Measurements from ENCODE around the gene VWA8.
"Not testable (repeated sequence)": the region's sequence is repeated elsewhere in the genome, so short reads cannot be mapped to it uniquely, and the experiment has no call there.

VWA8 gene

DNA sequence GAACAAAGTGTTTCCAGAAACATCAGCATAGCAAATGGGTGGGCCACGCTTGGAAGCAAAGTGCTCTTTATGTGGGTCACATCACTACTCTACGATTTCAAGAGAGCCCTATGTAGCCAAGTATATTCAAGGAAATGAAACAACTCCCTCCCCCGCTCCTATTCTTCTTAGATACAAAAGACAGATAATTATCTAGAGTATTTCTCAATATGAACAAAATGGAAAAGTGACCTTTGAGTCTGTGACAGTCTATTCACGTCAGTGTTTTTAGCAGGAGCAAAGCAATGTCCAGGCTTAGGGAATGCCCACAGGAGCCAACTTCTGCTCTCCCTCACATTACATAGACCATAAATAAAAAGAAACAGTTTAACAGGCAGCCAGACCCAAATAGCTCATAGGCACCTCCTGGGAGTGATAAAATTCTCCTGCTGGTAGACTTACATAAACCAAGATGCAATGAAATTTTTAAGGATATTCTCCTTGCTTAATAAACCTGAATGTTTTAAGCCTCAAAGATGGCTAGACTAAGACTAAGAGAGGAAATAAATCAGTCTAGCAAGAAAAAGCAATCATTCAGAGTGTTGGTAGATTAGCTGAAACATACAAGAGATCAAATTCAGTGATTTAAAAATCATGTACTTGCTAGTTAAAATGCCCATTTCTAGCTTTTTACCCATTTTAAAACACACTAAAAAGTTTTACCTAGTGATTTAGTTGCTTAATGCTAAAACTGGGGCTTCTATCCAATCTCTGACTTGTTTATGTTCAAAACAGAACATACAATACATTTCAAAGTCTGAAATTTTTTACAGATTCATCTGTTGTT, 320.7 kb downstream of the VWA8 start:
- DNase-seq, result no peak

DNA sequence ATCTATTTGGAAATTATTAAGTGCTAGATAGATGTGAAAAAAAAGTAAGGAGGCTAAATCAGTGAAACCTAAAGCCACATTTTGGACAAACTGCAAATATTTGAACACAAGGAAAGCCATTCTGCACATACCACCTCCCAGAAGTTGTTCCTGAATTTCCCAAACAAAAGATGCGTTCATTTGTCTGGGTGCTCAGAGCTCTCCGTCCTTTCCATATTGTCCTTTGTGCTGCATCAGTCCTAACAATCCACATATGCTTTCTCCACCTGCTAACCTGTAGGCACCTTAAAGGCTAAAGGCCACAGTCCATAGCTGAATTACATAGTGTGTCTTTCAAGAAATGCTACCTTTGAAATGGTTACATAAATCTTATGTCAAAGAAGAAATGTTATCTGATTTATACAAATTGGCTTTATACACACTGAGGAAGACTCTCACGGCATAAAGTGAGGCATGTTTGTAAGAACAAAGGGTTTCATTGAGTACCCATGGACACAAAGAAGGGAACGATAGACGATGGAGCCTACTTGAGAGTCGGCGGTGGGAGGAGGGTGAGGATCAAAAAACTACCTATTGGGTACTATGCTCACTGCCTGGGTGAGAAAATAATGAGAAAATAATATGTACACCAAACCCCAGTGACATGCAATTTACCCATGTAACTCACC, 321.5 kb downstream of the VWA8 start:
- DNase-seq, result no peak

DNA sequence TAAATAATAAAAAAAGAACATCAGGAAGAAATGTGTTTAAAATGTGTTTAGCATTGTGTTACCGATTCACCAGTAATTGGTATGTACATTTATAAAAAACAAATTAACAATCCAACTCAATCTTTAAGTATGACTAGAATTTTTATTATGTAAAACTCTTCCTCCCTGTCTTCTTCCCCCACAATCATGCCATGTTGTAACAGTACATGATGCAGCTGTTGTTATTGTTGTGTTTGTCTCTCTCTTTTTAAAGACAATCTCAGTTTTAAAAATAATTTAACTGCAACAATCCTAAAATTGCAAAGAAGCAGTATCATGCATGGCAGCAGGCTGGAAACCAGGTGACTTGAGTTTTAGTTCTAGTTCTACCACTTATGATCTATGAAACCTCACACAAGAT, 323.3 kb downstream of the VWA8 start:
- no peak for DNase-seq

DNA sequence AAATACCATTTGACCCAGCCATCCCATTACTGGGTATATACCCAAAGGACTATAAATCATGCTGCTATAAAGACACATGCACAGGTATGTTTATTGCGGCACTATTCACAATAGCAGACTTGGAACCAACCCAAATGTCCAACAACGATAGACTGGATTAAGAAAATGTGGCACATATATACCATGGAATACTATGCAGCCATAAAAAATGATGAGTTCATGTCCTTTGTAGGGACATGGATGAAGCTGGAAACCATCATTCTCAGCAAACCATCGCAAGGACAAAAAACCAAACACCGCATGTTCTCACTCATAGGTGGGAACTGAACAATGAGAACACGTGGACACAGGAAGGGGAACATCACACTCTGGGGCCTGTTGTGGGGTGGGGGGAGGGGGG, 323.9 kb downstream of the VWA8 start:
- not testable (repeated sequence) for DNase-seq

DNA sequence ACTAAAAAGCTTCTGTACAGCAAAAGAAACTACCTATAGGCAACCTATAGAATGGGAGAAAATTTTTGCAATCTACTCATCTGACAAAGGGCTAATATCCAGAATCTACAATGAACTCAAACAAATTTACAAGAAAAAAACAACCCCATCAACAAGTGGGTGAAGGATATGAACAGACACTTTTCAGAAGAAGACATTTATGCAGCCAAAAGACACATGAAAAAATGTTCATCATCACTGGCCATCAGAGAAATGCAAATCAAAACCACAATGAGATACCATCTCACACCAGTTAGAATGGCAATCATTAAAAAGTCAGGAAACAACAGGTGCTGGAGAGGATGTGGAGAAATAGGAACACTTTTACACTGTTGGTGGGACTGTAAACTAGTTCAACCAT, 324.3 kb downstream of the VWA8 start:
- DNase-seq, result not testable (repeated sequence)

DNA sequence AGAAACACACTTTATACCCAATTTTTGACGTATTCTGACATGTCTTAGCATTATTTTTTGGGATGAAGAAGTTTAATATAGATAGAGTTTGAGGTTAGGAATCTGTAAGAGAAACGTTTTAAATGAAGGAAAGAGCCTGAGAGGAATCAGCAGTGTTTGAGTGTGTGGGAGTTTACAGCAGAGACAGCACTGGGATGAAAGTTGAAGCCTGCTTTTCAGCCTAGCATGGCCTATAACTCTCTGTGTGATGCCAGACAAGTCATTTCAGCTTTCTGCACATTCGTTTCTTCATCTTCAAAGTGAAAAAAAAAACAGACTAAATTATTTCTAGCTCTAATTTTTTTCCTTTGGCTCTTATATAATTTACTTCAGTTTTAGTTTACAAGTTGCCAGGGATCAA, 326.5 kb downstream of the VWA8 start:
- no peak for DNase-seq

DNA sequence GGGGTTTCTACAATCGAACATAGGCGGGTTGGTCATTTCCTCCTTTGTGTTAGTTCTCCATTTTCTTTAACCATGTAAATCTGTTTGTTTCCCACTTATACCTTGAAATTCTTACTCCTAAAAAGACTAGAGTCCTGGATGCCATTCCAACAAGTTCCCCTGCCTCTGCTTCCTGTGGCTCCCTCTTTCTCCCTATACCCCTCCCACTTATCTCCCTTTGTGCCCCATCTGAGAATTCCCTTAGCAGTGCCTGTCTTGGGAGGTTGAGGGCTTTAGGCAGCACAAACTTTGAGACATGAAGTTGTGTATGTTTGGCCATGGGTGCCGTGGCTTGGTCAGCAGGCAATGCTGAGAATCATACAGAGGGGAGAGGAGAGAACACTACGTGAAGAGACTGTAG, 327.1 kb downstream of the VWA8 start:
- DNase-seq, result no peak

DNA sequence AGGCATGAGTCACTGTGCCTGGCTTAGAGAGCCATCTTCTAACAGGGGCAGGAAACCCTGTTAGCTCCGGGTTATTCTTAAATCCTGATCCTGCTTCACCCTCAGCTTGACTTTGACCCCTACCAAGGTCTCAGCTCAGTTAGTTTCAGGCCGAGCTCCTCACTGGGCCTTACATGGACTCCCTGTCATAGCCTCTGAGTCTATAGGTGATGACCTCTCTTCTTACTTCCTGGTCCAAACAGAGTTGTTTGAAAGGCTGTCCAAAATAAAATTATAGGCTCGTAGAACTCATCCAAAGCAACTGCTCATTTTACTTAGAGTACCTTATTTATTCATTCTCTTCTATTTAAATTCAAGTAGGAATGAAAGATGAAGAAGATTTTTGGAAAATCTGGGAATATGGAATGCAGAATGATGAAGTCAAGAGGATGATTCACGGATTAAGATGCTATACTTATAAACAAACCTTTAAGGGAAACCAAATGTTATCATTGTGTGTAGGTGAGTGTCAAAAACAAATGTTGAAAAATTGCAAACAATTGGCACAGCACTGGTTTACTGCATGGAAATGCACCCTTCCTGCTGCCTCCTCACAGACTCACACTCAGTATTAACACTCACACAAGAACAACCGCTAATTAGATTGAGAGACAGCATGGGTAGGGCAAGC, 329.5 kb downstream of the VWA8 start:
- no peak for DNase-seq

DNA sequence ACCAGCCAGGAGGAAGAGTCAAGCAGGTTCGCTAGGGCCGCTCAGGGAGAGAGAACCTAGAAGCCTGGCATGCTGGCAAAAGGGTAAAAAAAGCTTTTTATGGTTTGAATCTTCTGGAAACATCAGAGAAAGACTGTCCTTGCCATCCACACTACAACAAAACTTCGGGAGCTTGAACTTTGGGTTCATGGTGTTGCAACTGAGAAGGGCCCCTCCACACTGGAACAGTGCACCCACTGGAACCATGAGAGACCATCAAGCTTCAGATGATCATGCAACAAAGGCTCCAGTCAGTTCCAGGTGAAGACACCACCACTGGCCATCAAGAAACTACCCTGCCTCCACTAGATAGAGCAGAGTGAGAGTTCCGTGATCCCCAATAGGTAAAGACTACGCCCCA, 333.5 kb downstream of the VWA8 start:
- no peak for DNase-seq

DNA sequence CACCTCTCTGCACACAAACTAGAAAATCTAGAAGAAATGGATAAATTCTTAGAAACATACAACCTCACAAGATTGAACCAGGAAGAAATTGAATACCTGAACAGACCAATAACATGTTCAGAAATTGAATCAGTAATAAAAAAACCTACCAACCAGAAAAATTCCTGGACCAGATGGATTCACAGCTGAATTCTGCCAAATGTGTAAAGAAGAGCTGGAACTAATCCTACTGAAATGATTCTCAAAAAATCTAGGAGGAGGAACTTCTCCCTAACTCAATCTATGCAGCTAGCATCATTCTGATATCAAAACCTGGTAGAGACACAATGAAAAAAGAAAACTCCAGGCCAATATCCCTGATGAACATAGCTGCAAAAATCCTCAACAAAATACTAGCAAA, 336.9 kb downstream of the VWA8 start:
- DNase-seq, result no peak

DNA sequence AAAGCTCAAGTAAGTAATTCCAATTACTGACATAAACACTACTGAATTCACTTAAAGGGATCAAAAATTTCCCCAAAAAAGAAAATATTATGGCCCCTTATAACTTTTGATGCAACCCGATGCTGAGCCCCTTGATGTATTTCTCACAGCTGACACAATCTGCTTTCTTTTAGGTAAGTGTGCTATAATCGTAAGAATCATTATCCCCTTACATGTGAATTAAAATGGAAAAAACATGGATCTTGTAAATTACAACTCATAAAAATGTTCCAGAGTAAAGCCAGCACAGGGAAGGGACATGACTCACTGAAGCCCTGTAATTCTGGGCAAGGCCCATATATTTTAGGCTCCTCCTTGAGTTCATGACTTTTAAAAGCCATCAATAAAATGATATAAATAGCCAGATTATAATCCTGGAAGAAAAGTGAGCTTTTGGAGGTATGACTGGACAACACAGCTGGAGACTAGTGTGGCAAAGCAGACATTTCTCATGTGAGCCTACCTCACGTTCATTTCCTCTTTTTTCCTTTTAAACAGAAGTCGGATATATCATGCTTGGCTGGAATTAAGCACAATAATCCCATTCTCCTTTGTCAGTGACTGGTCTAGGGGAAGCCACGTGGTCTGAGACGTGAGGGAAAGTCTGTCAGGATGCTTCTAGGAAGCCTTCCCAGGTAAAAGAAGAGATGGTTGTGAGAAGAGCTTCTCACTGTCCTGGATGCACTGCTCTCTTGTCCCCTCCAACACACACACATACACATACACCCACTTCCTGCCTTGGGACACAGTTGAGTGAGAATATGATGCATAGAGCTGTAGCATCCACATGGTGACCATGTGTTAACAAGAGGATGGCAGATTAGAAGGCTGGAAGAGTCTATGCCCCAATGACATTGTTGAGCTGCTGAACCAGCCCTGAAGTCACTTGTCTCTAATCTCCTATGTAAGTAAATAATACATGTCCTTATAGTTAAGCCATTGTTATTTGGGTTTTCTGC, 338.2 kb downstream of the VWA8 start:
- no peak for DNase-seq

DNA sequence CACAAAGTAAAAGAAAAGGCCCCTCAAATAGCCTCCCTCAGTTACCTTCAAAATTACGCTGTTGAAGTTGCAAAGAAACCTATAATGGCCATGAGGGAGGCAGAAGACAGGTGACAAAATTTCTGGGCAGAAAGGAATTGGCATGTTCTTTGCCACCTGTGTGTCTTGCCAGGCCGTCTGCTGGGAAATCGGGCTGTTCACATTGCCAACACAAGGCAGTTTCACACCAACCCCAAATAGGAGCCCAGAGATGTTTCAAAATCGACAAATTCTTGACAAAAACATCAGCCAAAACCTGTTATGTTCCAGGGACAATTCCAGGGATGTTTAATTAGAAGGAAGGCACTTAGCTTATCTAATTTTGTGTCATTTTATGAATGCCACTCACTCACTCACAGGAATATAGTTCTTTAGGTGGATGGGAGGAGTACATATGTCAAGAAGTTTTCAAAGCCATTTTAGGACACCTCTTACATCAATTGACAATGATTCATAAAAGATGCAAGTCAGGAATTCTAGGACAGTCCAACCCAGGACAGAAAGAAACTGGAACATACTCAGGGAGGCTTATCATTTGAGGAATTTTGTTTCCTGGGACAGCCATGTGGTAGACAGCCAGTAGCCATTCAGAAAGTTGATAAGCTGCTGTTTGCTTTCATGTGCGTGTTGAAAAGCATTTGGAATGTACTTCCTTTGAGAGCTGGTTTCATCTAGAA, 339.0 kb downstream of the VWA8 start:
- no peak for DNase-seq

DNA sequence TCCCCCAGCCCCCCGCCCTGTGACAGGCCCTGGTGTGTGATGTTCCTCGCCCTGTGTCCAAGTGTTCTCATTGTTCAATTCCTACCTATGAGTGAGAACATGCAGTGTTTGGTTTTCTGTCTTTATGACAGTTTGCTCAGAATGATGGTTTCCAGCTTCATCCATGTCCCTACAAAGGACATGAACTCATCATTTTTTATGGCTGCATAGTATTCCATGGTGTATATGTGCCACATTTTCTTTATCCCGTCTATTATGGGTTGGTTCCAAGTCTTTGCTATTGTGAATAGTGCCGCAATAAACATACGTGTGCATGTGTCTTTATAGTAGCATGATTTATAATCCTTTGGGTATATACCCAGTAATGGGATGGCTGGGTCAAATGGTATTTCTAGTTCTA, 343.3 kb downstream of the VWA8 start:
- DNase-seq, result not testable (repeated sequence)

DNA sequence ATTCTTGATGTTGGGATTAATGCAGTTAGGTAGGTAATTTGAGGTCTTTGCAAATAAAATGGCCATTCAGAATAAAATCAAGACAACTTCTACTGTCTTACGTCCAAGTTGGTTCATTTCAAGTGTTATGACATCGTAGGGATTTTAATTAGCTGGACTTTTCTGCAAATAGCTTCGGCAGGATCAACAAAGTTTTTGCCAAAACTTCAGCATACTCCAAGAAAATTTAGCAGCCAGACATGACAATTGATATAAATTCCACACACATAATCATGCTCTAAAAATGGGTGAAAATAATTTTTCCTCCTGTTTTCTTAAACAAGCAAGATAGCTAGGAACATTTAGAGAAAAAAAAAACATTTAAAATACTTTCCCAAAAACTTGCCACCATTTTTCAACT, 344.8 kb downstream of the VWA8 start:
- no peak for DNase-seq

DNA sequence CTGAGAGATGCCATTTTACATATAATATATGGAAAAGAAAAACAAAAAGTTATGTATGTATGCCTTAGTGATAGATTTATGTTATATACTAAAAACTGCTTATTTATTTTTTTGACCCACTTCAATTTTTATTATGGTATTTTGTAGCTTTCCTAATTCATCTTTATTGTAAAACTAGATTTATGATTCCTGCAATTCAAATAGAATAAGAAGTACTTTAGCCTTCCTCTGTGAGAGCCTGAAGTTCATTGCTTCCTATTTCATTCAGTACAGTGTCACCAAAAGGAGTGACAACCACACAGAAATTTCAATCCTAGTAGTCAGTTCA, 345.4 kb downstream of the VWA8 start:
- no peak for DNase-seq

DNA sequence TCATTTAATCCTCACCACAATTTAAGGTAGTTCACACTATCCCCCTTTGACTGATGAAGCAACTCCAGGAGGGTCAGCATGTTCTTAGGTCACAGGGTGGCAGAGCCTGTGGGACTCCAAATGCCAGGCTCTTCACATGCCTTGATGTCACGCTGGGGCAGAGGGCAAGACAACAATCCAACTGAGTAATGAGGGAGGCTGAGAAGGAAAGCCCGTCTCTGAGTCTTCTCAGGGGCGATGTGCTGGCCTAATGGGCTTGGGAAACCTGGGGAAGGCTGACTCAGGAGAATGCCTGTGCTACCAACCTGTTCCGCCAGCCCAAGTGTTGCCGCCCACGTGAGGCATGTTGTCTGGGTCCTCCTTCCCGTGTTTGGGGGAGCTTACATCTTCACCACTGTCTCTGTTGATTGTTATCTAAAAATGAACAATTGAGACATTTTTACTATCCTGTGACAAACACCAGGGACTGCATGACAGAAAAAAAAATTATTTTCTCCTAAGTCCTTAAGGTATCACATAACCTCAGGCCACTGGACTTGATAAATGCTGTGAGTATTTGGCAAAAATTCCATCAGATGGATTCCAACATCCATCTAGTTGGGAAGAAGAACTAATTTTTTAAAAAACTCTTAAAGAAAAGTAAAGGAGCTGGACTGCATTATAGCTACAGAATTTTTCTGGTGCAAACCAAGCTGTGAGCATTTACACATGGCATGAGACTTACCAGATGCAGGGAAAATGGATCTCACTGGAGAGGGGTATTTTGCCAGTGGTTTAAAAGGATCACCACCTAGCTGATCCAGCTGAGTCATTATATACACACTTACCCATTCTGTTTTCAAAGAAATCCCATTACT, 346.0 kb downstream of the VWA8 start:
- no peak for DNase-seq

DNA sequence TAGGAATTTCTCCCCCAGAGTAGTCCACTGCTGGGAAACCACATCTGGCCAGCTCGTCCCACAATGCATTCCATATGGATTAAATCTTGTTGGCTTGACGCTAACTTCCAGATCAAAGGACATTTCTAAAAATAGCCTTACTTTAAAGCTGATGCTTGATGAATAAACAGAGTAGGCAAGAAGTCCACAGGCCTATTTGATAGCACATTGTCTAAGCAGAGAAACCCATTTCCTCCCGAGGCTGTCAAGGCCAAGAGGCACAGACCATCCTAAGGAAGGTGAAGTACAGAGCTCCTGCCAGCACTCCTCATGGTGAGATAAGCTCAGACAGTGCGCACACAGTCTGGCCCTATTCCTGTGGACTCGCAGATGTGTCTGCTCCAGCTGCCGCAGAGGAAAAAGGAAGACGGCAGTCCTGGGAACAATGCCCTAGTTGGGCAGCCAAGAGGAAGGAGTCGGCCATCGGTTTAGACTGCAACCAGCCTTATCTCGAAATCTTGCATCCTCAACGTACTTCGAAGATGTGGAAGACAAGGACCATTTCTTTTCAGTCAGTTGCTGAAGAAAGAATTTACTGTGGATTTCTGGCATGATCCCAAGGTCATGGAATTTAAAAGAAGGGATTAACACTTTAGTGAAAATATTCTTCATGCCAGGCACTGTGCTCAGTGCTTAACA, 346.8 kb downstream of the VWA8 start:
- no peak for DNase-seq

DNA sequence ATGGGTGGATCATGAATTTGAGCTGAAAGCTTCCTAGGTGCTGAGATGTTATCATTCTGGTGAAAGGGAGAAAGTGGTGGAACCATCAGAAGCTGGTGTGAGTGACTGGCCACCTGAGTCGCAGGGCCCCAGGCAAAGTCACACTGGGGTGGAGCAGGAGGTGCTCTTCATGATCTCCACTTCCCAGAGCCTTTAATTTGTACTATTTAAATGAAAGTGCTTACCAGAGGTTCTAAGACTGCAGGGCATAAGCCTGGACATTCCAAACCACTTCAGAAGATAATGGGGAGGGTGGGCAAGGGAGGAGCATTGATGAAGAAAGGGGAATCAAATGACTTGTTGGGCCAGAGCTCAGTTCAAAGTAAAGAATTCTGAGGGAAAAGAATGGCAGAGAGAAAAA, 347.4 kb downstream of the VWA8 start:
- DNase-seq, result no peak

DNA sequence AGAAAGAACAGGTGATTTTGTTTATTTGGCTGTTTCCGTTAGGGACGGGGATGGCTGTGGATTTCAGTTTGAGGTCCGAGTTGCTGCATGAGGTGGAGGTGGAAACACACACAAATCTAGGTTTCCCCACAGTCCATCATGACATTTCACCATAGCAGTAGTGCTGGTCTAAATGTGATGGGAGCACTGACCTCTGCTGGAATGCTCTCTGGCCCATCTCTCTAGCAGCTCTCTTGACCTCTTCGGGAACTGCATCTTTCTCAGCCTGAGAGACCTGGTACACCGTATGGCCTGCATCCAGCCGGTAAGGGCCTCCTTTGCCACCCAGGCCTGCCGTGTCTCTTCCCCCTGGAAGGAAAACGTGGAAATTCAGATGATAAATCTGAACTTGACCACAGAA, 349.5 kb downstream of the VWA8 start:
- DNase-seq, result no peak

DNA sequence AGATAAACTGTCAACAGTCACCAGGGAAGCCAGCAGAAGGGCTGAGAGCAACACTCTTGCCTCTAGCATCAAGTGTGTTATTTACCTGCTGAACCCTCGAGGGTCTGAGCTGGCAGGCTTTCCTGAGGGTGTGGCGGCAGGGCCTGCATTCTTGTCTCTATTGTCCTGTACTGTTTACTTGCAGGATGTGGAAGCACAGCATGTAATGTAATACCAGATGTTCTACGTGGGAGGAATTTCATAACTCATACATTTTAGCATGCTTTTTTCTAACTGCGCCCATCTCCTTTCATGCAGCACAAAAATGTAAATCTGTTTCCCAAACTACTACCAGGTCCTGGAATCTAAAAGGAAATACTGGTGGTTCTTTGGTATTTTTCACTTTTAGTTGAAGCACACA, 350.5 kb downstream of the VWA8 start:
- DNase-seq, result no peak

DNA sequence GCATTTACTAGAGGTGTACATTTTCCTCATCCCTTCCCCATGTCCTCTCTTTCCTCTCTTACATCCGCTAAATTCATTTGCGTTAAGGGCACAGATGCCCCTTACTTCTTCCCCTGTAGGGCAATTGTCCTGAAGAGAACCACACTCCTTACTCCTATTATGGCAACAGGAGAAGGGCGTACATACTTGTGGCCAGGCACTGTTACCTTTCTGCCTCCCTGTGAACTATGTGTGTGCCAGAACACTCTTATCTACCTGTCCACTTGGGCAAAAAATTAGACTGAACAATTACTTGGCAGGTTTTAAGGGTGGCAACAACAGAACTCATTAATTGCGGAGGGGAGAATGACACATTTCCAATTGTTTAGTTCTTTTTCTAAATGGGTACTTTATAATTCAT, 351.1 kb downstream of the VWA8 start:
- DNase-seq, result no peak
